Parathyroid adenoma (tissue), 2 donors: Measurements from ENCODE around the gene TFEB.

Source experiments
- H2AFZ ChIP-seq: fragments of 300-600 bp; sonication (generic); one replicate; pipeline ENCODE4 v1.7.0; 2017; ENCODE audit warnings: antibody characterized with exemption, mild to moderate bottlenecking
- H3K27ac ChIP-seq: fragments of 300-600 bp; sonication (generic); one replicate; pipeline ENCODE4 v1.7.0; 2017
- H3K27me3 ChIP-seq: fragments of 300-600 bp; sonication (generic); one replicate; pipeline ENCODE4 v1.7.0; 2017; ENCODE audit warnings: low read length; ENCODE audit not compliant: control insufficient read depth, insufficient read depth
- H3K36me3 ChIP-seq: fragments of 300-600 bp; sonication (generic); one replicate; pipeline ENCODE4 v1.7.0; 2017; ENCODE audit warnings: low read length; ENCODE audit not compliant: control insufficient read depth, insufficient read depth
- H3K4me1 ChIP-seq: fragments of 300-600 bp; sonication (generic); one replicate; pipeline ENCODE4 v1.7.0; 2017; ENCODE audit warnings: control low read depth
- H3K4me2 ChIP-seq: fragments of 300-600 bp; sonication (generic); one replicate; pipeline ENCODE4 v1.7.0; 2017; ENCODE audit warnings: low read length
- H3K4me3 ChIP-seq: fragments of 300-600 bp; sonication (generic); one replicate; pipeline ENCODE4 v1.7.0; 2017; ENCODE audit warnings: low read depth, low read length
- H3K79me2 ChIP-seq: fragments of 300-600 bp; sonication (generic); one replicate; pipeline ENCODE4 v1.7.0; 2017; ENCODE audit warnings: control low read depth
- H3K9ac ChIP-seq: fragments of 300-600 bp; sonication (generic); one replicate; pipeline ENCODE4 v1.7.0; 2017; ENCODE audit warnings: mild to moderate bottlenecking
- H3K9me3 ChIP-seq: fragments of 300-600 bp; sonication (generic); one replicate; pipeline ENCODE4 v1.7.0; 2017; ENCODE audit warnings: low read length; ENCODE audit not compliant: control insufficient read depth
- CTCF ChIP-seq: fragments of 300-600 bp; sonication (generic); IDR thresholded peaks from one replicate; pipeline ENCODE4 v1.7.0; 2017; ENCODE audit warnings: antibody characterized with exemption, mild to moderate bottlenecking
- donor health status: primary hyperparathyroidism.

The TFEB gene

DNA sequence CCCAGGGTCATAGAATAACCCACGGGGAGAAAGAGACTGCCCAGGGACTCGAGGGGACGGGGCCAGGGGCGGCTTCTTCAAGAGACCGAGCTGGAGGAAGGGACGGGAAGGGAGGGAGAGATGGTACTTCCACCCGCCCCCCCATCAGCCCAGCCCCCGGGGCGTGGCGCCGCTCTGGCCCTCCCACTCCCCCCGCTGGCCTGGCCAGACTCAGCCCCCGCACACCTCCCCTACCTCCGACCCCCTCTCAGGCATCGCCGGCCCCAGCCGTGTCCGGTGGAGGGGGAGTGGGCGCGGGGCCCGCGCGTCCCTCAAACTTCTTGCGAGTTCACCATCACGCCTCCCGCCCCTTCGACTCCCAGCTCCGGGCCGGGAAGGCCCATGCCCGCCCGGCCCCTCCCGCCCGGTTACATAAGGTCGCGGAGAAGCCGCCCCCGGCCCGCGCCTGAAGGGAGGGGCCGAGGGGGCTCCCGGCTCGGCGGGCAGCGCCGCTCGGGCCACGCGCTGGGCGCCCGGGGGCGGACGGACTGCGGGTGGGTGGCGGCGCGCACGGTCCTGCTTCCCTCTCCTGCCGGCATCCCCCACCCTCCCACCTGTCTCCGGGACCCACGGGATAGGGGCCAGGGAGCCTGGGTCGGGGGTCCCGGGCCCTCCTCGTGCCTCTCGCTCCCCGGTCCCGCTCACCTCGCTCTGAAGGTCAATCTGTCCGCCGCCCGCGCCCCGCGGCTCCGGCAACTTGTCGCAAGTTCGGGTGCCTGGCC lies 562 bp downstream of the TFEB start:
- Histone ChIP-seq H2AFZ (peak overlapping the region; percentile 92), H3K79me2 (peaks cover 24% of the 10 kb centered on the region), H3K4me1 (peaks cover 17% of the 10 kb centered on the region), H3K9ac (peak overlapping the region; percentile 15), H3K4me3 (peak overlapping the region; percentile 71), H3K9me3 (no peaks in the 10 kb centered on the region), H3K27me3 (no peaks in the 10 kb centered on the region), H3K36me3 (no peaks in the 10 kb centered on the region), H3K4me2 (peak overlapping the region; percentile 65), H3K27ac (peak overlapping the region; percentile 90)
- no peak for TF ChIP-seq CTCF

- H3K9me3 ChIP-seq: no peaks in the 10 kb centered on the region
- peak; percentile 5 for TF ChIP-seq CTCF
- peak overlapping the region; percentile 65 for H3K4me2 ChIP-seq
- H3K9ac ChIP-seq: peak overlapping the region; percentile 15
- peak overlapping the region; percentile 92 for H2AFZ ChIP-seq
- no peaks in the 10 kb centered on the region for H3K27me3 ChIP-seq
- peaks cover 24% of the 10 kb centered on the region for H3K4me1 ChIP-seq
- peak overlapping the region; percentile 71 for H3K4me3 ChIP-seq
- H3K36me3 ChIP-seq: no peaks in the 10 kb centered on the region
- peak overlapping the region; percentile 90 for H3K27ac ChIP-seq
- peaks cover 32% of the 10 kb centered on the region for H3K79me2 ChIP-seq
These were observed 1.4 kb downstream of the TFEB start for GRCh38 chr6:41733707-41734665.

GRCh38 chr6:41733360-41733706 lies 2.1 kb downstream of the TFEB start:
- peaks cover 24% of the 10 kb centered on the region for H3K4me1 ChIP-seq
- H3K9ac ChIP-seq: no peak overlapping the region
- H2AFZ ChIP-seq: peak overlapping the region; percentile 92
- H3K27me3 ChIP-seq: no peaks in the 10 kb centered on the region
- H3K9me3 ChIP-seq: no peaks in the 10 kb centered on the region
- TF ChIP-seq CTCF: no peak
- H3K4me2 ChIP-seq: peak overlapping the region; percentile 65
- H3K79me2 ChIP-seq: peaks cover 38% of the 10 kb centered on the region
- no peaks in the 10 kb centered on the region for H3K36me3 ChIP-seq
- H3K4me3 ChIP-seq: peak overlapping the region; percentile 71
- peak overlapping the region; percentile 90 for H3K27ac ChIP-seq

DNA sequence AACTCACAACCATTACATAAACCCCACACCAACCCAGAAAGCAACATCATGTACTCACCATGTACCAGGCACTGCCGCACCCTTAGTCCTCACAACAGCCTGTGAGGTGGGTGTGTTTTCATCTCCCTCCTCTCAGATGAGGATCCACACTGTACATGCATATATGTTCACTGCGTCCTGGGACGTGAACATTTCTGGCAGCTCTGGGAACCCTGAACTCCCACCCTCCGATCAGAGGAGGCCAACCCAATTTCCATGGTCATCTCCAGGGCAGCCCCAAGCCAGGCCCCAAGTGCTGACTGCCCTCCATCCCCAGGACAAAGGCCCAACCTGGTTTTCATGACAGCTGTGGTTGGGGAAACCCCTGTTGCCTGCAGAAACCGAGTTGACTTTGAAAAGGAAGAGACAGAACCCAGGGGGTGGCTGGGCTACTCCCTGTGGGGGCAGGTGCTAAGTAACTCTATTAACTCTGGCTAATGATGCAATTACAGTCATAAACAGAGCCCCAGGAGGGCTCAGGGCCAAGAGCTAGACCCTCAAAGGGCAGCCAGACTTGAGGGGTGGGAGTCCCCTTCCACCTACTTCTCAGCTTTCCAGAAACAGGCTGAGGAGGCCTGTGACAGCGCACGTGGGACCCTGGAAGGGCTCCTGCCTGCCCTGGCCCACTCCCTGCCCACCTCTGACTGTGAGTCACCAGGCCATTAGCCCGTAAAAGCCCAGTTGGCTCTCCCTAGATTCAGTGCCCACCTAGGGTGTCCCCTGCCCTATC lies 2.6 kb downstream of the TFEB start:
- H3K36me3 ChIP-seq: no peaks in the 10 kb centered on the region
- H3K9me3 ChIP-seq: no peaks in the 10 kb centered on the region
- peaks cover 24% of the 10 kb centered on the region for H3K4me1 ChIP-seq
- no peak overlapping the region for H3K9ac ChIP-seq
- peak overlapping the region; percentile 71 for H3K4me3 ChIP-seq
- no peak overlapping the region for H2AFZ ChIP-seq
- peak overlapping the region; percentile 65 for H3K4me2 ChIP-seq
- H3K79me2 ChIP-seq: peaks cover 44% of the 10 kb centered on the region
- no peaks in the 10 kb centered on the region for H3K27me3 ChIP-seq
- H3K27ac ChIP-seq: peak overlapping the region; percentile 90
- TF ChIP-seq CTCF: no peak
